Calu3 (cell line): ENCODE results near the gene PIN1. TPM values are rescaled to one million over a fixed set of nuclear protein-coding genes. Genes with fewer than 3 reads are reported as not detected.
"Not testable (repeated sequence)": the region's sequence is repeated elsewhere in the genome, so short reads cannot be mapped to it uniquely, and the experiment has no call there.

Experiments used
- Bru-seq: library from RNA; stranded (reverse); fragments of 400-500 nt; gene quantifications from one replicate; lab custom pipeline; 2021; lab: Mats Ljungman, UMichigan
- BruChase-seq, 2 experiments: library from RNA; stranded (reverse); fragments of 400-500 nt; gene quantifications; one replicate each; lab custom pipeline; 2021; lab: Mats Ljungman, UMichigan
- BruUV-seq: library from RNA; stranded (reverse); fragments of 400-500 nt; replicated peaks from 2 replicates; lab custom pipeline; 2021; lab: Mats Ljungman, UMichigan
- CTCF ChIA-PET: fragments of 300-600 bp; sonication (Branson Sonifier 250); formaldehyde crosslinking; loops from one replicate; lab custom pipeline; 2022; ENCODE audit warnings: antibody characterized with exemption; lab: Charles Lee
- DNase-seq: peaks from one replicate; pipeline ENCODE4 v3.0.0; 2022
- H3K27ac Mint-ChIP-seq: one replicate; pipeline ENCODE4 v1.8.0; 2022; ENCODE audit warnings: mixed read lengths; ENCODE audit not compliant: unreplicated experiment
- H3K27me3 Mint-ChIP-seq: one replicate; pipeline ENCODE4 v1.8.0; 2022; ENCODE audit warnings: mixed read lengths; ENCODE audit not compliant: unreplicated experiment
- H3K36me3 Mint-ChIP-seq: one replicate; pipeline ENCODE4 v1.8.0; 2022; ENCODE audit warnings: mild to moderate bottlenecking, moderate library complexity, mixed read lengths; ENCODE audit not compliant: insufficient read depth, unreplicated experiment
- H3K4me1 Mint-ChIP-seq: one replicate; pipeline ENCODE4 v1.8.0; 2022; ENCODE audit warnings: mild to moderate bottlenecking, low read depth, mixed read lengths; ENCODE audit not compliant: unreplicated experiment
- H3K4me3 Mint-ChIP-seq: one replicate; pipeline ENCODE4 v1.8.0; 2022; ENCODE audit warnings: mild to moderate bottlenecking, low read depth, moderate library complexity, mixed read lengths; ENCODE audit not compliant: unreplicated experiment
- H3K9me3 Mint-ChIP-seq: one replicate; pipeline ENCODE4 v1.8.0; 2022; ENCODE audit warnings: low read depth, mixed read lengths; ENCODE audit not compliant: unreplicated experiment
- CTCF ChIP-seq: fragments of 200-600 bp; IDR thresholded peaks from one replicate; pipeline ENCODE4 v1.8.0; 2022; ENCODE audit warnings: antibody characterized with exemption; ENCODE audit not compliant: unreplicated experiment
- intact Hi-C: fragments of 100-400 bp; cut with micrococcal nuclease; formaldehyde crosslinking; loops from one replicate; pipeline ENCODE4 v1.10.0; 2022; ENCODE audit not compliant: unreplicated experiment
- long read RNA-seq: library from polyadenylated mRNA; stranded (forward); transcript quantifications from one replicate; pipeline ENCODE4 v2.0.0, GENCODE V29; 2022
- total RNA-seq: library from RNA; stranded (reverse); gene quantifications from 2 replicates; pipeline ENCODE4 v1.2.3, GENCODE V29; 2022

Gene PIN1
- total RNA-seq (49.5 and 51.0 TPM in 2 replicates), Bru-seq, nascent RNA (percentile 58 among the genes with signal in this experiment), BruChase-seq, experiment 1, labeled RNA remaining after a 6-hour chase (percentile 66 among the genes with signal in this experiment), BruChase-seq, experiment 2, labeled RNA remaining after a 2-hour chase (percentile 60 among the genes with signal in this experiment)
- long read RNA-seq, full-length matches to known transcripts: 83 of 91 reads
- long read RNA-seq, partial matches to known transcripts: 2 of 91 reads
- long read RNA-seq, other reads (novel, unspliced or antisense): 6 of 91 reads

DNA sequence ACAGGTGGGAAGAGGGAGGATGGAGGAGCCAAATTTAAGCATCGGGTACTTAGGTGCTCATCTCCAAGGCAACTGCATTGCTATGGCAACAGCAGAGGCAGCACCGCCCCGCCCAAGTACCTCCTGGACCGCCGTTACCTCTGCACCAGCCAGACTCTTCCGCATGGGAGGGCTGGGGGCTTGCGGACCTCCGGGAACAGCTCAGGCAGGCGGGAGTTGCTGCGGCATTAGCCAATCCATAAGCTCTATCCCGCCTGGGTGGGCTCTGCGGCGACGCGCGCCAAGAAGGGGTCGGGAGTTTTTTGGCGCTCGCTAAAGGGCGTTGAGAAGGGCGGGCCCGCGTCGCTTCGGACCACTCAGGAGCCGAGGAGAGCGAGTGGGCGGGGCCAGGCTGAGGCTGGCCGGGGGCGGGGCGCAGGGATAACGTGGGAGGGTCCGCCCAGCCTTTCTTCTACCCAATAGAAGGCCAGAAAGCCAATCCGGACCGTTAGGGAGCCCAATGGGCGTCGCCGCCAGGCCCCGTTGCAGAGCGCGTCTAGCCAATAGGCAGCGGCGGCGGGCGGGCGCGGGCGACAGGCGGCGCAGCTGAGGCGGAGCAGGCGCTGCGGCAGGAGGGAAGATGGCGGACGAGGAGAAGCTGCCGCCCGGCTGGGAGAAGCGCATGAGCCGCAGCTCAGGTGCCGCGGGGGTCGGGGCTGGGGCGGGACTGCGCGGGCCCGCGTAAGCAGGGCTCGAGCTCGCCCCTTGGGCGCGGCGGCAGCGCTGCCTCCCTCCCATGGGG is at the start of gene PIN1:
PIN1 (plus strand) TSS at position 593 of the 781 bp plus-strand sequence; CDS start at position 620, 27 bp downstream.
- H3K4me3 Mint-ChIP-seq: peak within 1 kb of the TSS; percentile 82
- intact Hi-C loops: no loop called here
- H3K27me3 Mint-ChIP-seq: no peaks in the 10 kb centered on the region
- CTCF ChIA-PET: interaction anchor here (0.5 kb wide), 1 partner anchor 252 kb away, joined by 3 read pairs; no protein-coding TSS in a partner anchor
- H3K9me3 Mint-ChIP-seq: no peaks in the 10 kb centered on the region
- peaks cover 6% of the 10 kb centered on the region for H3K4me1 Mint-ChIP-seq
- no TSS peak for BruUV-seq
- no peak for TF ChIP-seq CTCF
- peak; percentile 97 for DNase-seq
- H3K36me3 Mint-ChIP-seq: peaks cover 35% of the 10 kb centered on the region
- peak within 1 kb of the TSS; percentile 63 for H3K27ac Mint-ChIP-seq

DNA sequence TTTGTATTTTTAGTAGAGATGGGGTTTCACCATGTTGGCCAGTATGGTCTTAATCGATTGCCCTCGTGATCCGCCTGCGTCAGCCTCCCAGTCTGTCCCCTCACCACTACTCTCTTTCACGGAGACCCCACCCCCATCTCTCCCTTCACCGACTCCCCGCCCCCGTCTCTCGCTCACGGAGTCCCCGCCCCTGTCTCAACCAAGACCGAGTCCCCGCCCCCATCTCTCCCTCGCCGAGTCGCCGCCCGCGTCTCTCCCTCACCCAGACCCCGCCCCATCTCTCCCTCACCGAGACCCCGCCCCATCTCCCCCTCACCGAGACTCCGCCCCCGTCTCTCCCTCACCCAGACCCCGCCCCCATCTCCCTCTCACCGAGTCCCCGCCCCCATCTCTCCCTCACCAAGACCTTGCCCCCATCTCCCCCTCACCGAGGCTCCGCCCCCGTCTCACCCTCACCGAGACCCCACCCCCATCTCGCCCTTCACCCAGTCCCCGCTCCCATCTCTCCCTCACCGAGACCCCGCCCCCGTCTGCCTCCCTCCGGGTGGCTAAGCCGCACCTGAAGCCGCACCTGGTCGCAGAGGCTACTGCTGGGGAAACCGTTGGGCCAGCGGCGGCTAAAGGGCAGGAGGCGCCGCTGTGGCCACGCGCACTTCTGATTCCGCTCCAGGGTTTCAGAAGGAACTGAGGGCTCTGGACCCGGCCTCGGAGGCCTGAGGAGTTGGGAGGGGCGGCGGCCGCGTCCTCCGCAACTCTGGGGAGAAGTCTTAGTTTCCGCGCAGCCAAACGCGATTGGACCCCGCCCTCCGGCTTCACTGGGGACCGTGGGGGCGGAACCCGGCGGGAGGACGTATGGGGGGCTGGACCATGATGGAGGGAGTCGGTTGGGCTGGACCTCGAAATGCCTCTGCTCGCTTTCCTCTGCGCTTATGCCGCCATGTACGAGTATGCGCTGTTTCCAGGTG is 49.5 kb upstream of the PIN1 start:
- Mint-ChIP-seq H3K9me3 (no peaks in the 10 kb centered on the region), H3K36me3 (peaks cover 25% of the 10 kb centered on the region), H3K27me3 (no peaks in the 10 kb centered on the region), H3K4me3 (peak overlapping the region; percentile 82), H3K4me1 (peaks cover 24% of the 10 kb centered on the region), H3K27ac (peak overlapping the region; percentile 99)
- DNase-seq: peak; percentile 96
- TSS peak; percentile 89 for BruUV-seq
- CTCF ChIA-PET: no interaction called here
- intact Hi-C loops: no loop called here
- no peak for TF ChIP-seq CTCF

- Mint-ChIP-seq H3K9me3 (no peaks in the 10 kb centered on the region), H3K4me3 (peak overlapping the region; percentile 82), H3K27ac (peak overlapping the region; percentile 99), H3K27me3 (no peaks in the 10 kb centered on the region), H3K4me1 (peaks cover 24% of the 10 kb centered on the region), H3K36me3 (peaks cover 26% of the 10 kb centered on the region)
- CTCF ChIA-PET: no interaction called here
- no peak for TF ChIP-seq CTCF
- no TSS peak for BruUV-seq
- intact Hi-C loops: no loop called here
- DNase-seq: no peak
These were observed 48.8 kb upstream of the PIN1 start for GRCh38 chr19:9786342-9786741.

DNA sequence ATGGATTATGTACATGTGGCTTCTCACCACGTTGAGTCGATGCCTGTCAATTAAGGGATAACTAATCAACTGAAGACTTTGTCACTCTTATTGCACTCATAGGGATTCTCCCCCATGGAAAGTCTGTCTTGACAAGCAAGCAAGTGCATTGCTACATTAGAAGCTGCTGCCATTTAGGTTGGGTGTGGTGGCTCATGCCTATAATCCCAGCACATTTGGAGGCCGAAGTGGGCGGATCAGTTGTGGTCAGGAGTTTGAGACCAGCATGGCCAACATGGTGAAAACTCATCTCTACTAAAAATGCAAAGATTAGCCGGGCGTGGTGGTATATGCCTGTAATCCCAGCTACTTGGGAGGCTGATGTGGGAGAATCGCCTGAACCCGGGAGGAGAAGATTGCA is 48.3 kb upstream of the PIN1 start:
- Mint-ChIP-seq H3K27ac (no peak overlapping the region), H3K27me3 (no peaks in the 10 kb centered on the region), H3K9me3 (no peaks in the 10 kb centered on the region), H3K4me3 (peak overlapping the region; percentile 82), H3K4me1 (peaks cover 24% of the 10 kb centered on the region), H3K36me3 (peaks cover 31% of the 10 kb centered on the region)
- DNase-seq: no peak
- CTCF ChIA-PET: no interaction called here
- intact Hi-C loops: no loop called here
- BruUV-seq: no TSS peak
- no peak for TF ChIP-seq CTCF

GRCh38 chr19:9788604-9789003 is 46.5 kb upstream of the PIN1 start:
- H3K4me3 Mint-ChIP-seq, H3K27ac Mint-ChIP-seq, DNase-seq, intact Hi-C loops, H3K9me3 Mint-ChIP-seq, BruUV-seq, H3K27me3 Mint-ChIP-seq, CTCF ChIA-PET: not testable (repeated sequence)
- peaks cover 17% of the 10 kb centered on the region for H3K4me1 Mint-ChIP-seq
- H3K36me3 Mint-ChIP-seq: peaks cover 43% of the 10 kb centered on the region
